GM19351 (cell line): ENCODE data around the gene POTEB.
"Not testable (repeated sequence)": the region's sequence is repeated elsewhere in the genome, so short reads cannot be mapped to it uniquely, and the experiment has no call there.

Source experiments
- ATAC-seq: cut with Tn5 transposase; IDR thresholded peaks from one replicate; pipeline ENCODE4 v1.9.1; 2021; ENCODE audit warnings: mild to moderate bottlenecking, moderate library complexity; ENCODE audit not compliant: unreplicated experiment

POTEB gene

DNA sequence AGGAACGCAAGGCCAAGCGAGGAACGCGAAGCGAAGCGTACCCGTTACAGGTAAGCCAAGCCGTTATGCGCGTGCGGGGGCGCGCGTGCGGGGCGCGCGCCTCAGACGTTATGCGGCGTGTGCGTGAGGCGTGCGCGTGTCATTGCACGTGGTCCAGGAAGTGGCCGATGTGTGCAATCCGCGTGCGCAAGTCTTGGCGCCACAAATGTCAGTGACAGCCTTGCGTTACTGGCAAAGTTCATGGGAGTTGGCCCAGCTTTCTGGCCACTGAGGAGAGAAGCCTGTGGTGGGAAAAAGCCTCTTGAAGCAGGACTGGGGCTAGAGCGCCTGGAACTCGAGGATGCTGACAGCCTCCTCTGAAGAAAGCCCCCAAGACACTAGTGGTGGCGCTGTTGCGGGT lies at the start of gene POTEB:
TSS of gene POTEB (minus strand) at position 101 of the 400 bp plus-strand sequence. CDS start 489 bp downstream, outside the sequence.
- not testable (repeated sequence) for ATAC-seq

DNA sequence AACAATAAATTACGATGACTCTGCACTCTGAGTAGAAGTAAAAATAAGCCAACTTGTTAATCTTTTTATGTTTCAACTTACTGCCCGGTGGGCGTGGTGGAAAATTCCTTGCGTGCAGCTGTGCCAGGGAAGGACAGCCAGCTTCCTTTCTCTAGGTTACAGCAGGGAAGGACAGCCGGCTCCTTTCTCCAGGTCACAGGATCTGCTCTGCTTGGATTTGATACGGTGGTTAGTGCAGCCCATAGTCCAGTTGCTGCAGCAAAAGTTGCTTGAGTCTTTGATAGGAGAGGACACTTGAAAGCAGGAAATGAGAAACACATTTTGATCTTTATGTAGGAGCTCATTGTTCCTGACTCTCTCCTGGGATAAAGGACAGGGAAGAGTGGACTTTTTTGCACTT lies 13.4 kb upstream of the POTEB start:
- ATAC-seq = not testable (repeated sequence)

DNA sequence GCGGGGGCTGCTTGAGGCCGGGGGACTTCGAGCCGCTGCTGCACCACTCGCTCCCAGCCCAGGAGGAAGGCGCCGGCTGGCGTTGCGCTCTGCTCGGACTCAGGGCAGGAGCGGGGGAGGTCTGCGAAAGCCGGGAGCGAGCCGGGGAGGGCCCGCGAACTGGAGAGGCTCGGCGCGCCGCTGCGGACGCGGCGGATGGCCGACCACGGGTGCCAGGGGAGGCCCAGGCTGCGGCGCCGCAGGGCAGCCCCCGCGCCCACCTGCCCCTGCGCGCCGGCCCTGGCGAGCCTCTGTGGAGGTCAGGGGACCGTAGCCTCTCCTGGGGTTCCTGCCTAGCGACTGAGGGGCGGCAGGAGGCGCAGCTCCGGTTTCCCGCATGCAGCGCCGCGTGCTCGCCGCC lies 12.0 kb upstream of the POTEB start:
- not testable (repeated sequence) for ATAC-seq

DNA sequence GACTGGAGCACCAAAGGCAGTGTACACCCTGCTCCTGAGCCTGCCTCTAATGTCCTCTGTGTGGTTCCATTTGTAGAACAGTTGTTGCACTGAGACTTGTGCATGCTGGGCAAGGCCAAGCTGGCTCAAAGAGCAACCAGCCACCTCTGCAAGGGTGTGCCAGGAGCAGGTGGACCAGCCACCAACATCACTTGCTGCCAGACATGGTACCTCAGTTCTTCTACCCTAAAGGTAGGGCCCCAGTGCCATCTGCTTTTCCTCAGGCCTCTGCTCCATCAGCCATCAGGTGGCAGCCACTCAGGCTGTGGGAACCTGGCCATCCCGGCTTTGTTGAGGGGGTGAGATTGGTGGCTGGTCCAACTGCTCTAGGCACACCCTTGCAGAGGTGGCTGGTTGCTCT lies 38.7 kb downstream of the POTEB start:
- not testable (repeated sequence) for ATAC-seq
